Trophoblast cell (in vitro differentiated cells and primary cell): ENCODE data around the gene IP6K3.

Source experiments
- DNase-seq, 2 donors: peaks; one replicate each; pipeline ENCODE4 v3.0.0-alpha.2; 2016
- H2AFZ ChIP-seq: 2 replicates; pipeline ENCODE4 v1.6.1; 2013; ENCODE audit warnings: low read length, moderate library complexity, mild to moderate bottlenecking; ENCODE audit not compliant: insufficient read depth, poor library complexity
- H2AK5ac ChIP-seq: 2 replicates; pipeline ENCODE4 v1.6.1; 2013; ENCODE audit warnings: mild to moderate bottlenecking, low read length
- H2BK120ac ChIP-seq: 2 replicates; pipeline ENCODE4 v1.6.1; 2013; ENCODE audit warnings: low read length, mild to moderate bottlenecking, moderate library complexity; ENCODE audit not compliant: insufficient read depth, poor library complexity
- H2BK12ac ChIP-seq: 2 replicates; pipeline ENCODE4 v1.6.1; 2013; ENCODE audit warnings: mild to moderate bottlenecking, low read length, moderate library complexity
- H2BK5ac ChIP-seq: 2 replicates; pipeline ENCODE4 v1.6.1; 2013; ENCODE audit warnings: low read length, low read depth, moderate library complexity, mild to moderate bottlenecking; ENCODE audit not compliant: poor library complexity
- H3K14ac ChIP-seq: 2 replicates; pipeline ENCODE4 v1.6.1; 2013; ENCODE audit warnings: mild to moderate bottlenecking, low read length
- H3K18ac ChIP-seq: 2 replicates; pipeline ENCODE4 v1.6.1; 2013; ENCODE audit warnings: mild to moderate bottlenecking, low read length
- H3K23ac ChIP-seq: 2 replicates; pipeline ENCODE4 v1.6.1; 2013; ENCODE audit warnings: low read length
- H3K27ac ChIP-seq: 2 replicates; pipeline ENCODE4 v1.5.1; 2013; ENCODE audit warnings: low read depth, mild to moderate bottlenecking, inconsistent platforms, low read length, moderate library complexity
- H3K27me3 ChIP-seq: 2 replicates; pipeline ENCODE4 v1.6.1; 2013; ENCODE audit warnings: inconsistent platforms, mild to moderate bottlenecking, low read length, moderate library complexity; ENCODE audit not compliant: insufficient read depth
- H3K36me3 ChIP-seq, 2 experiments: 1 replicate in 1 of 2; 2 replicates in 1 of 2; pipeline ENCODE4 v1.6.1; 2013; ENCODE audit warnings: low read length in 2 of 2, mild to moderate bottlenecking in 2 of 2, moderate library complexity in 1 of 2; ENCODE audit not compliant: insufficient read depth in 2 of 2, control insufficient read depth in 1 of 2
- H3K4ac ChIP-seq: 2 replicates; pipeline ENCODE4 v1.6.1; 2013; ENCODE audit warnings: low read depth, mild to moderate bottlenecking, low read length, moderate library complexity
- H3K4me1 ChIP-seq, 2 experiments: 1 replicate in 1 of 2; 2 replicates in 1 of 2; pipeline ENCODE4 v1.6.1; 2013; ENCODE audit warnings: low read length in 2 of 2, mild to moderate bottlenecking in 2 of 2, moderate library complexity in 1 of 2; ENCODE audit not compliant: insufficient read depth in 2 of 2, control insufficient read depth in 1 of 2
- H3K4me2 ChIP-seq: 2 replicates; pipeline ENCODE4 v1.6.1; 2013; ENCODE audit warnings: inconsistent platforms, mild to moderate bottlenecking, low read length, moderate library complexity
- H3K4me3 ChIP-seq: 2 replicates; pipeline ENCODE4 v1.5.1; 2013; ENCODE audit warnings: mild to moderate bottlenecking, low read depth, low read length, inconsistent platforms
- H3K79me1 ChIP-seq: one replicate; pipeline ENCODE4 v1.6.1; 2013; ENCODE audit warnings: low read length
- H3K79me2 ChIP-seq: 2 replicates; pipeline ENCODE4 v1.6.1; 2013; ENCODE audit warnings: low read length, mild to moderate bottlenecking; ENCODE audit not compliant: control insufficient read depth, insufficient read depth, poor library complexity
- H3K9ac ChIP-seq: 2 replicates; pipeline ENCODE4 v1.6.1; 2013; ENCODE audit warnings: mild to moderate bottlenecking, low read length
- H3K9me3 ChIP-seq: 2 replicates; pipeline ENCODE4 v1.6.1; 2013; ENCODE audit warnings: low read depth, mild to moderate bottlenecking, control low read depth, inconsistent platforms, low read length; ENCODE audit not compliant: insufficient read depth
- H4K12ac ChIP-seq: 2 replicates; pipeline ENCODE4 v1.6.1; 2013; ENCODE audit warnings: low read depth, mild to moderate bottlenecking, low read length, moderate library complexity
- H4K8ac ChIP-seq: 2 replicates; pipeline ENCODE4 v1.6.1; 2013; ENCODE audit warnings: low read depth, mild to moderate bottlenecking, low read length, moderate library complexity
- H4K91ac ChIP-seq: one replicate; pipeline ENCODE4 v1.6.1; 2013; ENCODE audit warnings: low read depth, mild to moderate bottlenecking, low read length, moderate library complexity
- WGBS: extraction: QIAGEN DNeasy Blood & Tissue Kit; methylation state at CpG from one replicate; pipeline ENCODE4 v1.1.7; 2013; ENCODE audit warnings: missing lambda C conversion rate; ENCODE audit not compliant: insufficient read length, insufficient coverage; ENCODE audit errors: extremely low coverage; 5-methylcytosine and 5-hydroxymethylcytosine counted together

Gene IP6K3

GRCh38 chr6:33732817-33733708 lies 13.6 kb downstream of the IP6K3 start:
- Histone ChIP-seq H3K79me1 (peaks cover 22% of the 10 kb centered on the region), H2BK12ac (peak overlapping the region; percentile 85), H4K91ac (peak overlapping the region; percentile 29), H3K9ac (no peak overlapping the region), H3K79me2 (peaks cover 4% of the 10 kb centered on the region), H2BK5ac (peak overlapping the region; percentile 73), H3K27me3 (no peaks in the 10 kb centered on the region), H4K8ac (peak overlapping the region; percentile 30), H3K4me2 (no peak overlapping the region), H3K14ac (peak overlapping the region; percentile 63), H3K27ac (peak overlapping the region; percentile 2), H2BK120ac (peak overlapping the region; percentile 17), H3K18ac (peak overlapping the region; percentile 62), H3K23ac (no peak overlapping the region), H2AFZ (no peak overlapping the region), H4K12ac (no peak overlapping the region), H3K4ac (peak overlapping the region; percentile 52), H3K36me3 (no peaks in the 10 kb centered on the region), H2AK5ac (peak overlapping the region; percentile 67), H3K4me3 (no peak overlapping the region), H3K9me3 (peaks cover 4% of the 10 kb centered on the region), H3K4me1 (peaks cover 41 to 45% of the 10 kb centered on the region in 2 experiments)
- no CpG with 5 or more reads among the region's 13 CpGs for WGBS
- no peak for DNase-seq

GRCh38 chr6:33732385-33732784 lies 14.3 kb downstream of the IP6K3 start:
- Histone ChIP-seq H4K8ac (peak overlapping the region; percentile 42), H3K23ac (no peak overlapping the region), H2AFZ (no peak overlapping the region), H3K14ac (peak overlapping the region; percentile 12), H4K91ac (peak overlapping the region; percentile 29), H3K4me3 (no peak overlapping the region), H2BK12ac (peak overlapping the region; percentile 85), H4K12ac (no peak overlapping the region), H3K79me2 (peaks cover 4% of the 10 kb centered on the region), H3K4me1 (peaks cover 41 to 45% of the 10 kb centered on the region in 2 experiments), H3K79me1 (peaks cover 22% of the 10 kb centered on the region), H3K27ac (no peak overlapping the region), H3K18ac (no peak overlapping the region), H3K9me3 (peaks cover 4% of the 10 kb centered on the region), H3K9ac (no peak overlapping the region), H3K4me2 (no peak overlapping the region), H3K36me3 (no peaks in the 10 kb centered on the region), H2BK5ac (peak overlapping the region; percentile 13), H3K27me3 (no peaks in the 10 kb centered on the region), H3K4ac (no peak overlapping the region), H2BK120ac (peak overlapping the region; percentile 13), H2AK5ac (peak overlapping the region; percentile 44)
- WGBS, result no CpG with 5 or more reads among the region's 6 CpGs
- DNase-seq, result peak in 1 of 2 donors; percentile 33

GRCh38 chr6:33731751-33732282 lies 14.9 kb downstream of the IP6K3 start:
- Histone ChIP-seq H3K4me1 (peaks cover 41 to 45% of the 10 kb centered on the region in 2 experiments), H4K12ac (no peak overlapping the region), H2BK12ac (peak overlapping the region; percentile 58), H3K9ac (no peak overlapping the region), H3K4me3 (no peak overlapping the region), H3K79me2 (peaks cover 4% of the 10 kb centered on the region), H3K23ac (no peak overlapping the region), H3K4ac (peak overlapping the region; percentile 7), H3K18ac (peak overlapping the region; percentile 20), H2AFZ (no peak overlapping the region), H2AK5ac (peak overlapping the region; percentile 44), H4K8ac (no peak overlapping the region), H3K36me3 (no peaks in the 10 kb centered on the region), H3K4me2 (no peak overlapping the region), H3K27me3 (no peaks in the 10 kb centered on the region), H2BK120ac (peak overlapping the region; percentile 45), H3K14ac (peak overlapping the region; percentile 67), H3K9me3 (peaks cover 4% of the 10 kb centered on the region), H2BK5ac (peak overlapping the region; percentile 24), H3K79me1 (peaks cover 22% of the 10 kb centered on the region), H3K27ac (no peak overlapping the region), H4K91ac (peak overlapping the region; percentile 69)
- DNase-seq, result peak; percentile 78 to 87
- WGBS, result no CpG with 5 or more reads among the region's 9 CpGs

- Histone ChIP-seq H2BK5ac (no peak overlapping the region), H4K91ac (no peak overlapping the region), H3K79me1 (peaks cover 22% of the 10 kb centered on the region), H3K4me3 (no peak overlapping the region), H3K9me3 (peaks cover 4% of the 10 kb centered on the region), H2AK5ac (no peak overlapping the region), H4K8ac (no peak overlapping the region), H3K23ac (no peak overlapping the region), H3K14ac (no peak overlapping the region), H2BK12ac (no peak overlapping the region), H4K12ac (no peak overlapping the region), H2AFZ (no peak overlapping the region), H3K4me1 (peaks cover 41 to 45% of the 10 kb centered on the region in 2 experiments), H3K36me3 (no peaks in the 10 kb centered on the region), H3K27me3 (no peaks in the 10 kb centered on the region), H3K4ac (no peak overlapping the region), H2BK120ac (peak overlapping the region; percentile 11), H3K9ac (no peak overlapping the region), H3K18ac (no peak overlapping the region), H3K4me2 (no peak overlapping the region), H3K27ac (no peak overlapping the region), H3K79me2 (peaks cover 4% of the 10 kb centered on the region)
- WGBS, result no CpG with 5 or more reads among the region's 7 CpGs
- no peak for DNase-seq
Observed at GRCh38 chr6:33731035-33731434, 15.7 kb downstream of the IP6K3 start.
